Activated CD4-positive, alpha-beta T cell treated with anti-CD3 and anti-CD28 coated beads for 1 hour (primary cell): ENCODE measurements around the gene LYZL1.
"Not testable (repeated sequence)": the region's sequence is repeated elsewhere in the genome, so short reads cannot be mapped to it uniquely, and the experiment has no call there.

Source experiments
- DNase-seq: peaks from one replicate; pipeline ENCODE4 v3.0.0-alpha.2; 2020

LYZL1 gene

GRCh38 chr10:29265210-29265768 lies 23.6 kb upstream of the LYZL1 start:
- DNase-seq = no peak

GRCh38 chr10:29266641-29267040 lies 22.2 kb upstream of the LYZL1 start:
- DNase-seq = no peak

DNA sequence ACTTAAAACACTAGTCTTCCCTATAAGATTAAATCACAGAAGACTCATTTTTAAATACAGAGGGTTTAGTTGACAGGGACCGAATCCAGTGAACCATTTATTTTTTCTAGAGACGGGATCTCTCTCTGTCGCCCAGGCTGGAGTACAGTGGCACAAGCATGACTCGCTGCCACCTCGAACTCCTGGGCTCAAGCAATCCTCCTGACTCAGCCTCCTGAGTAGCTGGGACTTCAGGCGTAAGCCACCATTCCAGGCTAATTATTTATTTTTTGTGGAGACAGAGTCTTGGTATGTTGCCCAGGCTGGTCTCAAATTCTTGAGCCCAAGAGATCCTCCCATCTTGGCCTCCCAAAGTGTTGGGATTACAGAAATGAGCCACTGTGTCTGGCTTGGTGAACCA lies 20.9 kb upstream of the LYZL1 start:
- DNase-seq = no peak

GRCh38 chr10:29269486-29269885 lies 19.4 kb upstream of the LYZL1 start:
- no peak for DNase-seq

DNA sequence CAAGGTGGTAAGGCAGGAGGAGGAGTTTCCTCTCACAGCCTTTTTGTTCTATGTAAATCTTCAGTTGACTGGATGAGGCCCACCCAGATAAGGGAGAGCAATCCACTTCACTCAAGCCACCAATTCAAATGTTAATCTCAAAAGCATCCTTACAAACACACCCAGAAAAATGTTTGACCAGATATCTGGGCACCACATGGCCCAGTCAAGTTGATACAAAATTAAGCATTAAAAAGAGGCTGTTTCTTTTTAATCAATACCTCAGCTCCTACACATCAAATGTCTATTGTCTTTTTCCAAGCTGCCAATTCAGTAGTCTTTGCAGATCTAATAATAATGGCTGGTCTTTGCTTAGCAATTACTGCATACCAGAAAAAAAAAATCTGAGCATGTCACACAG lies 18.0 kb upstream of the LYZL1 start:
- DNase-seq = no peak

- no peak for DNase-seq
Observed at GRCh38 chr10:29271877-29272276, 17.0 kb upstream of the LYZL1 start.

DNA sequence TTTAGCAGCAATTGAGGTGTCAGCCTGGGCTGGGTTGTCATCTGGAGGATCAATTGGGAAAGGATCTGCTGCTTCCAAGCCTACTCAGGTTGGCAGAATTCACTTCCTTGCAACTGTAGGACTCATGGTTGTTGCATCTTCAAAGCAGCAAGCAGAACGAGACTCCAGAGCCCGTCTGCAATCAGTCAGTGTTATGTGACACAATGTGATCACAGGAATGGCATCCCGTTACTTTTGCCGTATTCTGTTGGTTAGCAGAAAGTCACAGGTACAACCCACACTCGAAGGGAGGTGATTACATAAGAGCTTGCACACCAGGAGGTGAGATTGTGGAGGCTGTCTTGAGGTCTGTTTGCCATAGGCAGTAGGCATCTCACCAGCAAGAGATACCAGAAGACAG lies 15.4 kb upstream of the LYZL1 start:
- DNase-seq = no peak

DNA sequence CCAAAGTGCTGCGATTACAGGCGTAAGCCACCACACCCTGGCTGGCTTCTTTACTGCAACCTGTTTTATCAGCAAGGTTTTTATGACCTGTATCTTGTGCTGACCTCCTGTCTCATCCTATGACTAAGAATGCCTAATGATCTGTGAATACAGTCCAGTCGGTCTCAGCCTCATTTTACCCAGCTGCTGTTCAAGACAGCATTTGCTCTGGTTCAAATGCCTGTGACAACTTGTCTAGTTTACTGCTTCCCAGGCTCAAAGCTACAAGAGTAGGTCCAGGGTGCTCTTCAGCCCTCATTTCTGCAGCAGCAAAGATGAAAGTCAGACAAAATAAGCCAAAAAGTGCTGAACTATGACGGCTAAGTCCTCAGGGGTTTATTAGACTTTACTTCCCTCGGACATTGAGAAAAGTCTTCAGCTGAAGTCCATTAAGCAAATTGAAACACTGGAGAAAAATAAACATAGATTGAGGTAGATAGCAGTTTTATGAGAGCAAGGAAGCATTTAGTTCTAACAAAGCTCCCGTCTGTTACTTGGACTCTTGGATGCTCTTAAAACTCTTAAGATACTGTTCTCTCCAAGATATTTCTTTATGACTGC lies 12.5 kb upstream of the LYZL1 start:
- no peak for DNase-seq

DNA sequence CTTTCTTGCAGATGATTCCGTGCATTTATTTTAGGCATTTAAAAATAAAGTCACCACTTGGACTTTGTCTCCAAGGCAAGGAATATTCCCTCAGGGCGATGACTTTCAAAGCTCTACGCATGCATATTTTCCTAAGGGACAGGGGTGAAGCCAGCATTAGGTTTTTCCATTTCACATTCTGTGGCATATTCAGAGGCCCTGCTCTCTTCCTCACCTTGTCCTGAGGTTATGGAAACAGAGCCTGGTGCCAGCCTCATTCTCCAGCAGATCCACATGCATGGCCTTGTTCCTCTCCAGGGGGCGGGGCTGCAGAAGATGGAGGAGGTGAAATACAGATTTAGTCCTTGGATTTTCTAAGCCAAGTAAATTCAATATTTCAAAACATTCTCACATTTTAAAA lies 11.6 kb upstream of the LYZL1 start:
- DNase-seq = no peak

GRCh38 chr10:29279779-29280487 lies 8.9 kb upstream of the LYZL1 start:
- no peak for DNase-seq

DNA sequence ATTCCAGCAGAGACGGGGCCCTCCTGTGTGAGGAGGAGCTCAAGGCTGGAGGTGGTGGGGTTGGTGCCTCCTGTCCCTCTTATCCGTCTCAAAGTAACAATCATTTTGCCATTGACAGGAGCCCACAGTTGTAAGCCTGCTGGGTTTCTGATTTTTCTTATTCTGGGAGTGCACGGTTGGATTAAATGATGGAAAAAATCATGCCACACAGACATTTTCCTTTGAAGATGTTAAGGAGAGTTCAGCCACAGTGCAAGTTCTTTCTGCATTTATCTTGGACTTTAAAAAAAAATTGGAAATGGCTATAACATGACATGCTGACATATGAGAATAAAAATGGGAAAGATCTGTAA lies 8.4 kb upstream of the LYZL1 start:
- DNase-seq = no peak

DNA sequence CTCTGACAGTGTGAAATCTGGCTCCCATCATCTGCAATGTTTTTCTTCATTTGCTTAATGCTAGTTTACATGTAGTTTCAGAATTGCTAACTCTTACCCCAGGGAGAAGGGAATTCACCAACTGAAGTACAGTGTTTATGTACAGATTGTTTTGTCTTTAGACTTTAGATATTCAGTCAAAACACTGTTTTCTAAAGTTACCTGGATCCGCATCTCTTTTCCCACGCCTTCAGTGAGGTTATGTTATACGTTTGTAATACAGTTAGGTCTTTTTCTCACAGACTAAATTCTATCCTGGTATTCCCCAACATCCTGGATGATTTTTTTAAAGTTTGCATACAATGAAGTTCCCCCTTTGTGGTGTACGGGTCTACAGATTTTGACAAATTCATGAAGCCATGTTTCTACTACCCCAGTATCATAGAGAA lies 3.2 kb upstream of the LYZL1 start:
- DNase-seq = no peak

DNA sequence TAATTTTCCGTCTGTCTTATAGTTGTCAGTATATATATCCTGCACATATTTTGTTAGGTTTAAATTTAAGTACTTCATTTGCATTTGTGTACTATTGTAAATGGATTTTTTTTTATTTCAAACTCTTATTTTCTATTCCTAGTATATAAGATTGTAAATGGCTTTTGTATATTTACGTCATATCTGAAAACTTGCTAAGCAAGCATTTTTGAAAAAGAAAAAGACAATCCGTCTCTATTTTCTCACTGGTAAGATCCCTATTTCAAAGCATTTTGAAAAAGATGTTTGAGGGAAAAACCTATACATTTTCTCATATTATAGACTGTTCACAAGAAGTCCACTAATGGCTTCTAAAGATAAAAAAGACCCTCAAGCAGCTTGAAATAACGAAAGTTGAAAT lies 1.2 kb upstream of the LYZL1 start:
- no peak for DNase-seq

DNA sequence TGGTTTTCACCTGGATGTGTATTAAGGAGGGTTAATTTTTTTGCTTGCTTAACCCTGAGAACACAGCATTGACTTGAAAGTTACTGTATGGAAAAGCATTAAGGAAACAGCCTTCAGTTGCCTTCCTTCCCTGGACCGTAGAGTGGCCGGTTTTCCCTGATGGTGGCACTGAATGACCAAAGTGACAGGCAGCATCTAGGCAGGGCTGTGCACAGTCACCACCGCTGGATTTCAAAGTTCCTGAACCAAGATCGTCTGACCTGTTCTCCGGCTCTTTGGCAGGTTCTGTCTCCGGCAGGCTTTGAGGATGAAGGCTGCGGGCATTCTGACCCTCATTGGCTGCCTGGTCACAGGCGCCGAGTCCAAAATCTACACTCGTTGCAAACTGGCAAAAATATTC lies 2.7 kb downstream of the LYZL1 start:
- not testable (repeated sequence) for DNase-seq

DNA sequence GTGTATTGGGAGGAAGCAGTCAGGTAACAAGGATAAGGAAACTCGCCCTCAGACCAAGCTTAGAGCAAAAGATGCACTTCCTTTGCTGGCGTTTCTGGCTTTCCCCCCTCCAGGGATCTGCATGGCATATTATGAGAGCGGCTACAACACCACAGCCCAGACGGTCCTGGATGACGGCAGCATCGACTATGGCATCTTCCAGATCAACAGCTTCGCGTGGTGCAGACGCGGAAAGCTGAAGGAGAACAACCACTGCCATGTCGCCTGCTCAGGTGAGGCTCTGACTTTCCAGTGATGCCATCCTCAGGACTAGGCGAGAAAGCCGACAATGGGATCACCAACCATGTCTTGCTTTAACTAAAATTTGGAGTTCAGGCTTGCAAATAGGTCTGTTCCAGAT lies 3.5 kb downstream of the LYZL1 start:
- DNase-seq = not testable (repeated sequence)

- DNase-seq = no peak
Observed at GRCh38 chr10:29295813-29296212, 6.9 kb downstream of the LYZL1 start.

DNA sequence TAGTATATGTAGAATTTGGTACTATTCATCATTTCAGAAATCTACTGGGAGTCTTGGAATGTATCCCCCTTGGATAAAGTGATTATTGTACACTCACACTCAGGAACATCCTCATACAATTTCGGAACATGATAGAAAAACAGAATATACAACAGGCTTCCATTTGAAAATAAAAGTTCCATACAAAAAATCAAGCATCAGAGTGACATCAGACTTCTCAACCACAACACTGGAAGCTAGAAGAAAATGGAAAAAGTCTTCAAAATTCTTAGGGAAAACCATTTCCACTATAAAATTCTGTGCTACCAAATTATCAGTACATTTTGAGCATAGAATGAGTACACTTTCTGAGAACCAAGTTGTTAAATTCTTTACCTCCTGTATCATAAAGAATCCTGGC lies 8.8 kb downstream of the LYZL1 start:
- no peak for DNase-seq

- no peak for DNase-seq
Observed at GRCh38 chr10:29301359-29301910, 12.6 kb downstream of the LYZL1 start.

DNA sequence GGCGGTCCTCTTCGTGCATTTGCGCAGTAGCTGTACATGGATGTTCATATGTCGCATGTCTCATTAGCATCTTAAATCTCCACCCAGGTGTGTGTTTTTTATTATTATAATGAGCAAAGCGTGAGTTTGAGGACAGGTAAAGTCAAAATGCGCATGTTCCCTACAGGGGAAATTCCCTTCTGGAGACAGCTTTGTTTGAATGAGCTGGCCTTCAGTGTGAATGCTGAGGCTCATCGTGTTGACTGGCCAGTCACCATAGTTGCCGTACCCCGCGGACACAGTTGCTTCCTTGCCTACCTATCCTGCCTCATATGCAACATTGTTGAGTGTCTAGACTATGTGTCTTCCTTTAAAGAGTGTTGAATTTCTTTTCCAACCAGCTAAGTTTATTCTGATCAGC lies 13.6 kb downstream of the LYZL1 start:
- DNase-seq = no peak

DNA sequence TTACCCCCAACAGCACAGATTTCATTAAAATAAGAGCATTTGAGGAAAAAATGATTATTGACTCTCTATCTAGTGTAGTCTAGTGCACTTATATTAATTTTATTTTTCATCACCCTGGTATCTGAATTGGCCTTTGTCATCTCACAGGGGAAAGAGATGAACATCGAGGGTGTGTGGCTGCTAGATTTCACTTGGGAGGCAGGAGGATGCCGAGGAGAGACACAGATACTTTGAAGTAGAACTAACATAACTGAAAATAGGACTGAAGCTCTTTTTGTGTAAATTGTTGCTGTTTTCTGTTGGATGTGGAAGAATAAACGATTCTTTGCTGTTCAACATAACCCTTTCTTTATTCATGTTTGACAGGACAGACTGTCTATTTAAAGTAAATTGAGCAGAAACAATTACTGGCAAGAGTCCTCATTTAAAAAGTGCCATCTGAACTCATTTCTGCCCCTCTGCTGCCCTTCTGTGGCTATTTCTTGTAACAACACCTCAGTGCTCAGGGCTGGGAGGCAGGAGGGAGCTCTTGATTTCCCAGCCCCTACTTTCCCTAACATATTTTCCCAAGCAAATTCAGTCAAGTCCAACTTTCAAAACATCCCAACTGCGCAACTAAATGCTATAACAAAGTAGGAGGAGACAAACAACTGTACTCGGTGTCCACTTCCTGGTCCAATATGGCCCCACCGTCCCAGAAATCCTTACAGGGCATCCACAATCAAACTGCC lies 15.6 kb downstream of the LYZL1 start:
- DNase-seq = no peak

DNA sequence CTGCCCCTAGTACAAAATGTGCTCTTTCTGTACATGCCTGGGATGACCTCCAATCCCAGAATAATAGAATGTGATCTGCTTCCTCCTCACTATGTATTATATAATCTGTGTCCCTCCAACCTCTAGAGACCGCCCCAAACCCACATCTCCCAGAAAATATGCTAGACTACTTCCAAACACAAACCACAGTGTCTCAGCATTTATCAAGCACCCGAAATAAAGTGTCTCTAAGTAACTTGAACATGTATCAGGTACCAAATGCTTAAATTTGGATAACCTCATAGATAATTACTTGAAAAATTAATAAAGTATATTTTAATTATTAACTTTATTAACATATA lies 16.1 kb downstream of the LYZL1 start:
- DNase-seq = no peak

DNA sequence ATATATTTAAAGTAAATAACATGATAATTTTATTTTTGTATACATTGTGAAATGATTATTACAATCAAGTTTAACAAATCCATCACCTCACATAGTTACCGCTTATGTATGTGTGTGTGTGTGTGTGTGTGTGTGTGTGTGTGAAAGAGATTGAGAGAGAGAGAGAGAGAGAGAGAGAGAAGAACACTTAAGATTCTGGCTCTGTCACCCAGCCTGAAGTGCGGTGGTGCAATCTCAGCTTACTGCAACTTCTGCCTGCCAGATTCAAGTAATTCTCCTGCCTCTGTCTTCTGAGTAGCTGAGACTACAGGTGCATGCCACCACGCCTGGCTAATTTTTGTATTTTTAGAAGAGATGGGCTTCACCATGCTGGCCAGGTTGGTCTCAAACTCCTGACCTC lies 17.8 kb downstream of the LYZL1 start:
- no peak for DNase-seq

GRCh38 chr10:29308142-29308541 lies 19.3 kb downstream of the LYZL1 start:
- DNase-seq = not testable (repeated sequence)

DNA sequence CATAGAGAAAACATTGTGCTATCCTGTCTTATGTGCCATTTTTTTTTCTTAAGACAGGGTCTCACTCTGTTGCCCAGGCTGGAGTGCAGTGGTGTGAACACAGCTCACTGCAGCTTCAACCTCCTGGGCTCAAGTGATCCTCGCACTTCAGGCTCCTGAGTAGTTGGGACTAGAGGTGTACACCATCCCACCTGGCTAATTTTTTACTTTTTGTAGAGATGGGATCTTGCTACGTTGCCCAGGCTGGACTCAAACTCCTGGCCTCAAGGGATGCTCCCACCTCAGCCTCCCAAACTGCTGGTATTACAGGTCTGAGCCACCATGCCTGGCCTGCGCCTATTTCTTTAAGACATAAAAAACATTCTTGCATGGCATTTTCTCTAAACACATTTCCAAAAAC lies 20.6 kb downstream of the LYZL1 start:
- no peak for DNase-seq
